B cell (primary cell): ENCODE measurements around the gene SEMA4A. TPM values are rescaled to one million over a fixed set of nuclear protein-coding genes. Genes with fewer than 3 reads are reported as not detected.

Experiments used
- ATAC-seq: fragments of 200-7000 bp; cut with Tn5 transposase; one replicate; pipeline ENCODE4 v1.10.0; 2021; ENCODE audit warnings: low read depth, mild to moderate bottlenecking, moderate number of reproducible peaks, moderate library complexity
- CTCF ChIA-PET: fragments of 350-600 bp; sonication (Branson Sonifier 250); formaldehyde crosslinking; loops from one replicate; lab custom pipeline; 2021; ENCODE audit warnings: antibody characterized with exemption, inconsistent platforms; lab: Charles Lee
- POLR2A ChIA-PET: fragments of 350-600 bp; sonication (Branson Sonifier 250); formaldehyde crosslinking; loops from one replicate; lab custom pipeline; 2021; ENCODE audit warnings: antibody characterized with exemption; lab: Charles Lee
- DNase-seq: peaks from one replicate; pipeline ENCODE4 v3.0.0; 2013
- H2AFZ ChIP-seq: 2 replicates; pipeline ENCODE4 v1.6.1; 2012; ENCODE audit warnings: mild to moderate bottlenecking, low read depth, low read length; ENCODE audit not compliant: insufficient read depth, poor library complexity, severe bottlenecking
- H3K27ac ChIP-seq, 2 donors: 1 replicate in 1 of 2; 2 replicates in 1 of 2; pipeline ENCODE4 v1.5.1; 2012 to 2013; ENCODE audit warnings: low read length in 2 of 2, mild to moderate bottlenecking in 2 of 2, moderate library complexity in 1 of 2
- H3K27me3 ChIP-seq, 4 experiments: fragments of 200-600 bp in 1 of 4; sonication (generic) in 1 of 4; replicated peaks in 1 of 4; 1 replicate in 2 of 4; 2 replicates in 2 of 4; pipeline versions ENCODE4 v1.6.1 to v1.7.0; 2013 to 2016; ENCODE audit warnings: low read length in 3 of 4, mild to moderate bottlenecking in 2 of 4, mixed read lengths in 1 of 4, moderate library complexity in 1 of 4; ENCODE audit not compliant: insufficient read depth in 4 of 4, control insufficient read depth in 3 of 4; ENCODE audit errors: control extremely low read depth in 1 of 4
- H3K36me3 ChIP-seq, 2 experiments: replicated peaks in 1 of 2; 1 replicate in 1 of 2; 2 replicates in 1 of 2; pipeline versions ENCODE4 v1.6.1 to v1.7.1; 2013; ENCODE audit warnings: low read length in 1 of 2; ENCODE audit not compliant: insufficient read depth in 2 of 2, control insufficient read depth in 1 of 2; ENCODE audit errors: control extremely low read depth in 1 of 2, extremely low read depth in 1 of 2
- H3K4me1 ChIP-seq, 2 donors: fragments of 200-600 bp in 1 of 2; sonication (generic) in 1 of 2; 1 replicate in 1 of 2; 2 replicates in 1 of 2; pipeline versions ENCODE4 v1.5.1 to v1.6.1; 2013 to 2017; ENCODE audit warnings: low read length in 2 of 2; ENCODE audit not compliant: control insufficient read depth in 2 of 2, insufficient read depth in 2 of 2
- H3K4me2 ChIP-seq: replicated peaks from 2 replicates; pipeline ENCODE3; 2012; ENCODE audit warnings: mild to moderate bottlenecking, low read depth, low read length; ENCODE audit not compliant: poor library complexity, severe bottlenecking
- H3K4me3 ChIP-seq, 5 experiments: fragments of 200-600 bp in 1 of 5; sonication (generic) in 1 of 5; 1 replicate in 3 of 5; 2 replicates in 2 of 5; pipeline versions ENCODE4 v1.5.1 to v1.7.0; 2011 to 2016; ENCODE audit warnings: low read length in 4 of 5, mild to moderate bottlenecking in 4 of 5, low read depth in 2 of 5, control low read depth in 1 of 5, moderate library complexity in 1 of 5; ENCODE audit not compliant: insufficient read depth in 1 of 5; ENCODE audit errors: control extremely low read depth in 1 of 5, extremely low read depth in 1 of 5
- H3K79me2 ChIP-seq: fragments of 200-600 bp; sonication (generic); one replicate; pipeline ENCODE4 v1.6.0; 2016; ENCODE audit warnings: low read length; ENCODE audit not compliant: control insufficient read depth, insufficient read depth
- H3K9ac ChIP-seq: fragments of 200-600 bp; sonication (generic); 2 replicates; pipeline ENCODE4 v1.6.1; 2017; ENCODE audit warnings: mild to moderate bottlenecking, low read length, moderate library complexity
- H3K9me3 ChIP-seq, 3 donors: one replicate each; pipeline versions ENCODE4 v1.6.1 to v1.7.1; 2013; ENCODE audit warnings: low read length in 2 of 3; ENCODE audit not compliant: control insufficient read depth in 2 of 3, insufficient read depth in 1 of 3; ENCODE audit errors: control extremely low read depth in 1 of 3
- H4K20me1 ChIP-seq: 2 replicates; pipeline ENCODE4 v1.6.0; 2012; ENCODE audit warnings: mild to moderate bottlenecking, low read length; ENCODE audit not compliant: insufficient read depth, control insufficient read depth, poor library complexity, severe bottlenecking
- H3K27ac Mint-ChIP-seq: one replicate; pipeline ENCODE4 v1.8.0; 2021; ENCODE audit warnings: mixed read lengths
- H3K27me3 Mint-ChIP-seq: one replicate; pipeline ENCODE4 v1.8.0; 2021; ENCODE audit warnings: mixed read lengths
- H3K4me1 Mint-ChIP-seq: one replicate; pipeline ENCODE4 v1.8.0; 2021; ENCODE audit warnings: mixed read lengths
- H3K4me3 Mint-ChIP-seq: one replicate; pipeline ENCODE4 v1.8.0; 2021; ENCODE audit warnings: mixed read lengths
- H3K9me3 Mint-ChIP-seq: one replicate; pipeline ENCODE4 v1.8.0; 2022; ENCODE audit warnings: mixed read lengths; ENCODE audit not compliant: insufficient read depth
- EZH2 ChIP-seq: IDR thresholded peaks from 2 replicates; pipeline ENCODE4 v1.6.1; 2012; ENCODE audit warnings: borderline replicate concordance, low read depth, mild to moderate bottlenecking, moderate library complexity, low read length; ENCODE audit not compliant: insufficient read depth, poor library complexity, severe bottlenecking
- WGBS: methylation state at CpG from one replicate; pipeline ENCODE4 v1.1.5; 2013; ENCODE audit warnings: missing lambda C conversion rate; ENCODE audit not compliant: insufficient coverage; 5-methylcytosine and 5-hydroxymethylcytosine counted together
- intact Hi-C: fragments of 100-400 bp; cut with micrococcal nuclease; formaldehyde crosslinking; loops from one replicate; pipeline ENCODE4 v1.10.0; 2022
- polyA minus RNA-seq: library from RNA; depleted of rRNA, polyadenylated mRNA; stranded (reverse); fragments of >200 nt; gene quantifications from 2 replicates; pipeline ENCODE4 v1.2.3, GENCODE V29; 2012
- polyA plus RNA-seq: library from polyadenylated mRNA; depleted of rRNA; stranded (reverse); fragments of >200 nt; gene quantifications from 2 replicates; pipeline ENCODE4 v1.2.3, GENCODE V29; 2012
- total RNA-seq, 2 donors: library from RNA; stranded (reverse); fragments of 120-200 nt in 1 of 2; gene quantifications; 1 replicate in 1 of 2; 2 replicates in 1 of 2; pipeline versions ENCODE4 v1.2.3 to v1.2.4, GENCODE V29; 2013 to 2022
- TF ChIP-seq, protein P1 (sequence below): fragments of 200-600 bp; IDR thresholded peaks from one replicate; pipeline ENCODE4 v1.8.0; 2022; ENCODE audit warnings: antibody characterized with exemption, mild to moderate bottlenecking

The SEMA4A gene
- total RNA-seq (6.4 and 9.2 TPM in 2 replicates), polyA plus RNA-seq (15.5 and 23.2 TPM in 2 replicates), polyA minus RNA-seq (15.3 and 49.4 TPM in 2 replicates)
- total RNA-seq (2013), result 12.7 TPM

DNA sequence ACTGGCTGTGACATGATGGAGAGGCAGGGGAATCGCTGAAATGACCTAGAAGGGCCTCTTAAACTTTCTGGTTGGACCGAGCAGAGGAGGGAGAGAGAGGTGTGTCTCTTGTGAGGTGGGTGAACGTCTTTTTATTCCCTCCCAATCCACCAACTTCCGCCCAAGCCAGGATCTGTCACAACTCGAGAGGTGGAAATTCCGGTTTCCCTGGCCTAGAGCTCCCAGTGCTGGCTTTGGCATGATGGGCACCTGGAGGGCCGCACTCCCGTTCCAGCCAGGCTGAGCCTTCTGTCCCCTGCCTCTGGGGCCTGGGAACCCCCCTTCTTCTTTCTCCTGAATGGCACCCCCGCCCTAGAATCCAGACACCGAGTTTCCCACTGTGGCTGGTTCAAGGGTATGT, at the start of gene SEMA4A:
TSS of gene SEMA4A (plus strand) at position 224 of the 400 bp plus-strand sequence. CDS start 994 bp downstream, outside the sequence.
- Mint-ChIP-seq H3K4me1 (peaks cover 92% of the 10 kb centered on the region), H3K9me3 (no peaks in the 10 kb centered on the region), H3K4me3 (peak within 1 kb of the TSS; percentile 80), H3K27me3 (peaks cover 17% of the 10 kb centered on the region), H3K27ac (peak within 1 kb of the TSS; percentile 91)
- H3K36me3 ChIP-seq, result no peaks in the 10 kb centered on the region
- POLR2A ChIA-PET, result interaction anchor here (1.6 to 2.5 kb wide), 2 partner anchors 40 to 60 kb away, joined by 4 to 10 read pairs; partner anchors contain the start of genes PMF1 and SLC25A44
- no peaks in the 10 kb centered on the region for H4K20me1 ChIP-seq
- H3K9me3 ChIP-seq, result no peaks in the 10 kb centered on the region
- H3K4me2 ChIP-seq, result peak within 1 kb of the TSS; percentile 96
- peak within 1 kb of the TSS in 4 of 5 experiments; percentile 38 to 63 (median 53) for H3K4me3 ChIP-seq
- peak within 1 kb of the TSS; percentile 76 for H2AFZ ChIP-seq
- peak within 1 kb of the TSS; percentile 55 for H3K9ac ChIP-seq
- H3K79me2 ChIP-seq, result peaks cover 28% of the 10 kb centered on the region
- H3K4me1 ChIP-seq, result peaks cover 89 to 100% of the 10 kb centered on the region in 2 donors
- intact Hi-C loops, result no loop called here
- 96% methylated on average over 6 of the region's 10 CpGs for WGBS
- peak within 1 kb of the TSS; percentile 74 to 90 for H3K27ac ChIP-seq
- DNase-seq, result no peak
- ATAC-seq, result no peak
- TF ChIP-seq, protein P1, sequence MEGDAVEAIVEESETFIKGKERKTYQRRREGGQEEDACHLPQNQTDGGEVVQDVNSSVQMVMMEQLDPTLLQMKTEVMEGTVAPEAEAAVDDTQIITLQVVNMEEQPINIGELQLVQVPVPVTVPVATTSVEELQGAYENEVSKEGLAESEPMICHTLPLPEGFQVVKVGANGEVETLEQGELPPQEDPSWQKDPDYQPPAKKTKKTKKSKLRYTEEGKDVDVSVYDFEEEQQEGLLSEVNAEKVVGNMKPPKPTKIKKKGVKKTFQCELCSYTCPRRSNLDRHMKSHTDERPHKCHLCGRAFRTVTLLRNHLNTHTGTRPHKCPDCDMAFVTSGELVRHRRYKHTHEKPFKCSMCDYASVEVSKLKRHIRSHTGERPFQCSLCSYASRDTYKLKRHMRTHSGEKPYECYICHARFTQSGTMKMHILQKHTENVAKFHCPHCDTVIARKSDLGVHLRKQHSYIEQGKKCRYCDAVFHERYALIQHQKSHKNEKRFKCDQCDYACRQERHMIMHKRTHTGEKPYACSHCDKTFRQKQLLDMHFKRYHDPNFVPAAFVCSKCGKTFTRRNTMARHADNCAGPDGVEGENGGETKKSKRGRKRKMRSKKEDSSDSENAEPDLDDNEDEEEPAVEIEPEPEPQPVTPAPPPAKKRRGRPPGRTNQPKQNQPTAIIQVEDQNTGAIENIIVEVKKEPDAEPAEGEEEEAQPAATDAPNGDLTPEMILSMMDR, result no peak
- TF ChIP-seq EZH2, result no peak
- CTCF ChIA-PET, result interaction anchor here (1.0 to 4.0 kb wide), 3 partner anchors 10 to 72 kb away, joined by 3 to 39 read pairs (median 6); no protein-coding TSS in a partner anchor
- H3K27me3 ChIP-seq, result peaks cover 0 to 13% (median 2%) of the 10 kb centered on the region in 4 experiments
